Measurements from ENCODE around the gene RNF180. TPM values are rescaled to one million over a fixed set of nuclear protein-coding genes. Genes with fewer than 3 reads are reported as not detected.

The RNF180 gene
- total and polyA plus RNA-seq, 10 of the 15 experiments (the other 5 are each of a cell fraction or from before 2014, with no cell fraction given): 0.16 to 1.2 (median 0.73) TPM

GRCh38 chr5:64286381-64286780 is 120.7 kb downstream of the RNF180 start:
- H3K27ac ChIP-seq (ENCODE audit: control insufficient read depth, insufficient read depth): no peak overlapping the region
- in situ Hi-C loops (cut with MboI) (no loop called here), intact Hi-C loops (cut with micrococcal nuclease; ENCODE audit: unreplicated experiment) (no loop called here)
- no peaks in the 10 kb centered on the region for H3K9me3 ChIP-seq (replicated peaks; ENCODE audit: control insufficient read depth, insufficient read depth, low read length)
- WGBS (ENCODE audit: insufficient coverage, insufficient replicate concordance, low lambda C conversion rate, missing lambda C conversion rate): 10% methylated on average over 1 of the region's 1 CpG
- FAIRE-seq (no peak), ATAC-seq (no peak), DNase-seq (ENCODE audit: low read depth, low spot score) (no peak)
- H3K36me3 ChIP-seq (ENCODE audit: control insufficient read depth in 2 of 2, insufficient read depth in 2 of 2, low read length in 1 of 2): no peaks in the 10 kb centered on the region
- H3K9ac ChIP-seq (ENCODE audit: control insufficient read depth, insufficient read depth, low read length): no peak overlapping the region
- ChIA-PET POLR2A (no interaction called here), SMC1A (ENCODE audit: uncharacterized antibody, unreplicated experiment) (no interaction called here), CTCF (no interaction called here), RAD21 (ENCODE audit: unreplicated experiment) (no interaction called here)
- BruUV-seq (replicated peaks): no TSS peak
- no peak overlapping the region for H3K4me3 ChIP-seq
- no peaks in the 10 kb centered on the region for H3K27me3 ChIP-seq (replicated peaks in 1 of 2; ENCODE audit: control insufficient read depth in 2 of 2, insufficient read depth in 2 of 2, low read length in 1 of 2)
- no peaks in the 10 kb centered on the region for H3K79me2 ChIP-seq (ENCODE audit: control insufficient read depth, insufficient read depth, low read length)
- H4K20me1 ChIP-seq (ENCODE audit: control insufficient read depth, insufficient read depth): no peaks in the 10 kb centered on the region
- no peak overlapping the region for H2AFZ ChIP-seq (ENCODE audit: control insufficient read depth, low read depth, low read length)
- no peaks in the 10 kb centered on the region for H3K4me1 ChIP-seq (ENCODE audit: control insufficient read depth, insufficient read depth, low read length)
- no peak overlapping the region for H3K4me2 ChIP-seq (ENCODE audit: control insufficient read depth, insufficient read depth)
- TF ChIP-seq SREBF1 (IDR thresholded peaks at IDR 0.05; ENCODE audit: low read length) (no peak), DPF2 (IDR thresholded peaks at IDR 0.05) (no peak), SUZ12 (IDR thresholded peaks at IDR 0.05; ENCODE audit: unreplicated experiment) (no peak), NFXL1 (IDR thresholded peaks at IDR 0.05; ENCODE audit: borderline replicate concordance) (no peak), SMAD1 (IDR thresholded peaks at IDR 0.05; ENCODE audit: low read depth, partially characterized antibody) (no peak), ZNF384 (IDR thresholded peaks at IDR 0.05; ENCODE audit: borderline replicate concordance, low read depth, low read length) (no peak), TBL1XR1 (IDR thresholded peaks at IDR 0.05; ENCODE audit: low read depth, low read length) (no peak), NR2C2 (IDR thresholded peaks at IDR 0.05; ENCODE audit: borderline replicate concordance, control insufficient read depth, insufficient read length, low read depth) (no peak), RELA (IDR thresholded peaks at IDR 0.05; ENCODE audit: borderline replicate concordance, partially characterized antibody) (no peak), ZBED1 (IDR thresholded peaks at IDR 0.05; ENCODE audit: borderline replicate concordance) (no peak), ZBTB33 (IDR thresholded peaks at IDR 0.05) (no peak), POU2F2 (IDR thresholded peaks at IDR 0.05; ENCODE audit: borderline replicate concordance, low read depth, low read length) (no peak), ZNF687 (IDR thresholded peaks at IDR 0.05) (no peak), HDGF (IDR thresholded peaks at IDR 0.05) (no peak), IRF5 (IDR thresholded peaks at IDR 0.05; ENCODE audit: borderline replicate concordance) (no peak), HDAC2 (IDR thresholded peaks at IDR 0.05) (no peak), BCL11A (IDR thresholded peaks at IDR 0.05; ENCODE audit: low read depth, low read length) (no peak), ELK1 (IDR thresholded peaks at IDR 0.05; ENCODE audit: low read depth, low read length) (no peak)
